GM23338 (cell line): ENCODE data around the gene NUDT16L1. TPM values are rescaled to one million over a fixed set of nuclear protein-coding genes. Genes with fewer than 3 reads are reported as not detected.
A peak's percentile ranks its signal among the peaks of the same experiment; 100 is the strongest.

ENCODE experiments used
- ATAC-seq: fragments of 200-7000 bp; cut with Tn5 transposase; 3 replicates; pipeline ENCODE4 v1.9.1; 2020
- DNase-seq: peaks from one replicate; pipeline ENCODE4 v3.0.0-alpha.2; 2015; ENCODE audit warnings: low spot score
- H2AFZ ChIP-seq: fragments of 200-600 bp; sonication (generic); 2 replicates; pipeline ENCODE4 v1.8.0; 2016; ENCODE audit warnings: antibody characterized with exemption, mild to moderate bottlenecking, moderate library complexity
- H3F3A ChIP-seq: fragments of 200-600 bp; sonication (generic); replicated peaks from 2 replicates; pipeline ENCODE4 v1.8.0; 2017; ENCODE audit warnings: antibody characterized with exemption, mixed run types, low read depth
- H3K27ac ChIP-seq: fragments of 200-600 bp; sonication (generic); 2 replicates; pipeline ENCODE4 v1.6.1; 2016; ENCODE audit warnings: low read depth
- H3K27me3 ChIP-seq: fragments of 200-600 bp; sonication (generic); 2 replicates; pipeline ENCODE4 v1.8.0; 2016; ENCODE audit warnings: mild to moderate bottlenecking, mixed run types, moderate library complexity; ENCODE audit not compliant: insufficient read depth
- H3K36me3 ChIP-seq: fragments of 200-600 bp; sonication (generic); 2 replicates; pipeline ENCODE4 v1.8.0; 2016; ENCODE audit warnings: mild to moderate bottlenecking; ENCODE audit not compliant: insufficient read depth
- H3K4me1 ChIP-seq: fragments of 200-600 bp; sonication (generic); 2 replicates; pipeline ENCODE4 v1.8.0; 2016; ENCODE audit warnings: mild to moderate bottlenecking, moderate library complexity; ENCODE audit not compliant: insufficient read depth
- H3K4me2 ChIP-seq: fragments of 200-600 bp; sonication (generic); 2 replicates; pipeline ENCODE4 v1.7.1; 2017; ENCODE audit warnings: mixed run types
- H3K4me3 ChIP-seq: fragments of 200-600 bp; sonication (generic); 2 replicates; pipeline ENCODE4 v1.6.1; 2016; ENCODE audit warnings: mixed run types
- H3K79me2 ChIP-seq: fragments of 200-600 bp; sonication (generic); replicated peaks from 2 replicates; pipeline ENCODE4 v1.8.0; 2017; ENCODE audit warnings: mild to moderate bottlenecking; ENCODE audit not compliant: insufficient read depth
- H3K9me2 ChIP-seq: fragments of 200-600 bp; sonication (generic); 2 replicates; pipeline ENCODE4 v1.8.0; 2017; ENCODE audit not compliant: insufficient read depth
- H4K20me1 ChIP-seq: fragments of 200-600 bp; sonication (generic); replicated peaks from 2 replicates; pipeline ENCODE4 v1.8.0; 2017; ENCODE audit warnings: mild to moderate bottlenecking; ENCODE audit not compliant: insufficient read depth
- H3K27ac Mint-ChIP-seq: 2 replicates; pipeline ENCODE4 v1.8.0; 2020; ENCODE audit warnings: inconsistent platforms, mild to moderate bottlenecking, moderate library complexity, mixed read lengths
- H3K27me3 Mint-ChIP-seq: 3 replicates; pipeline ENCODE4 v1.8.0; 2022; ENCODE audit warnings: low read depth, mild to moderate bottlenecking, moderate library complexity, mixed read lengths, inconsistent platforms; ENCODE audit not compliant: insufficient read depth, poor library complexity
- H3K36me3 Mint-ChIP-seq: 3 replicates; pipeline ENCODE4 v1.8.0; 2021; ENCODE audit warnings: low read depth, mild to moderate bottlenecking, inconsistent platforms, moderate library complexity, mixed read lengths
- H3K4me1 Mint-ChIP-seq: 3 replicates; pipeline ENCODE4 v1.8.0; 2020; ENCODE audit warnings: mild to moderate bottlenecking, inconsistent platforms, mixed read lengths
- H3K4me3 Mint-ChIP-seq: 3 replicates; pipeline ENCODE4 v1.8.0; 2021; ENCODE audit warnings: moderate library complexity, mild to moderate bottlenecking, inconsistent platforms, mixed read lengths
- H3K9me3 Mint-ChIP-seq: 3 replicates; pipeline ENCODE4 v1.8.0; 2020; ENCODE audit warnings: moderate library complexity, mild to moderate bottlenecking, inconsistent platforms, mixed read lengths
- CREB1 ChIP-seq: fragments of 250-450 bp; sonication (Bioruptor Pico); IDR thresholded peaks from 2 replicates; pipeline ENCODE4 v1.5.0; 2020; ENCODE audit warnings: low read depth, mild to moderate bottlenecking, moderate library complexity
- CTCF ChIP-seq, 2 experiments: fragments of 200-600 bp in 1 of 2; sonication (generic) in 1 of 2; conservative IDR thresholded peaks; 2 replicates each; pipeline versions ENCODE4 v1.5.1 to v1.6.1; 2016 to 2017; ENCODE audit warnings: antibody characterized with exemption in 2 of 2, low read depth in 2 of 2, mild to moderate bottlenecking in 2 of 2, moderate library complexity in 1 of 2
- EZH2 ChIP-seq: fragments of 200-600 bp; sonication (generic); IDR thresholded peaks from one replicate; pipeline ENCODE4 v1.8.0; 2017; ENCODE audit warnings: antibody characterized with exemption, mild to moderate bottlenecking, low read depth; ENCODE audit not compliant: unreplicated experiment
- EZH2phosphoT487 ChIP-seq: fragments of 200-600 bp; sonication (generic); IDR thresholded peaks from one replicate; pipeline ENCODE4 v1.8.1; 2018; ENCODE audit warnings: antibody characterized with exemption; ENCODE audit not compliant: unreplicated experiment
- JUNB ChIP-seq: IDR thresholded peaks from one replicate; pipeline ENCODE4 v1.6.1; 2016; ENCODE audit warnings: antibody characterized with exemption; ENCODE audit not compliant: unreplicated experiment
- NANOG ChIP-seq: IDR thresholded peaks from 2 replicates; pipeline ENCODE4 v1.6.1; 2016; ENCODE audit warnings: antibody characterized with exemption, borderline replicate concordance
- POLR2AphosphoS5 ChIP-seq: IDR thresholded peaks from 2 replicates; pipeline ENCODE4 v1.6.1; 2016; ENCODE audit warnings: antibody characterized with exemption, low read depth
- STAT1 ChIP-seq: IDR thresholded peaks from one replicate; pipeline ENCODE4 v1.6.1; 2016; ENCODE audit warnings: antibody characterized with exemption; ENCODE audit not compliant: unreplicated experiment
- ZNF114 ChIP-seq: fragments of 250-450 bp; sonication (Bioruptor Pico); IDR thresholded peaks from 2 replicates; pipeline ENCODE4 v1.5.0; 2020; ENCODE audit warnings: mild to moderate bottlenecking, moderate library complexity
- ZNF462 ChIP-seq: fragments of 250-450 bp; sonication (Bioruptor Pico); IDR thresholded peaks from 2 replicates; pipeline ENCODE4 v1.5.0; 2020; ENCODE audit warnings: mild to moderate bottlenecking, moderate library complexity
- polyA plus RNA-seq: library from polyadenylated mRNA; unstranded; fragments of >200 nt; fragmentation: Nextera tagmentation; extraction: Ambion mirVana; gene quantifications from 2 replicates; pipeline ENCODE4 v1.2.1, GENCODE V29; 2016
- total RNA-seq: library from RNA; depleted of rRNA; stranded (reverse); fragments of >200 nt; shearing (Covaris generic); gene quantifications from 2 replicates; pipeline ENCODE4 v1.2.3, GENCODE V29; 2014

NUDT16L1 gene
- total and polyA plus RNA-seq, 2 experiments from 2014 or later = 37.1 to 80.4 TPM

- Mint-ChIP-seq H3K4me3 (peak overlapping the region; percentile 58), H3K27ac (peak overlapping the region; percentile 91; the same call in 1 of the 2 replicates), H3K9me3 (no peaks in the 10 kb centered on the region), H3K27me3 (peaks cover 6% of the 10 kb centered on the region), H3K4me1 (peaks cover 36% of the 10 kb centered on the region), H3K36me3 (peaks cover 61% of the 10 kb centered on the region)
- peak; percentile 94 for ATAC-seq
- Histone ChIP-seq H3K9me2 (no peaks in the 10 kb centered on the region), H3K79me2 (peaks cover 26% of the 10 kb centered on the region), H4K20me1 (peaks cover 11% of the 10 kb centered on the region; the same call in 1 of the 2 replicates), H3K27ac (peak overlapping the region; percentile 61; the same call in 1 of the 2 replicates), H3K4me1 (peaks cover 21% of the 10 kb centered on the region), H3K4me3 (no peak overlapping the region), H2AFZ (no peak overlapping the region), H3K4me2 (peak overlapping the region; percentile 75), H3K36me3 (no peaks in the 10 kb centered on the region; the same call in 1 of the 2 replicates), H3F3A (peaks cover 3% of the 10 kb centered on the region; the same call in 1 of the 2 replicates), H3K27me3 (no peaks in the 10 kb centered on the region)
- peak; percentile 71 for DNase-seq
- TF ChIP-seq CTCF (conservative IDR thresholded peaks at IDR 0.05; ENCODE audit: low read depth in 2 of 2) (no peak), STAT1 (no peak)
Measured at GRCh38 chr16:4713663-4714501, 20.5 kb downstream of the NUDT16L1 start.

GRCh38 chr16:4714996-4715395 lies 21.6 kb downstream of the NUDT16L1 start:
- Mint-ChIP-seq H3K9me3 (no peaks in the 10 kb centered on the region), H3K27me3 (peaks cover 3% of the 10 kb centered on the region), H3K4me3 (no peak overlapping the region), H3K36me3 (peaks cover 54% of the 10 kb centered on the region), H3K27ac (no peak overlapping the region), H3K4me1 (peaks cover 42% of the 10 kb centered on the region)
- Histone ChIP-seq H3K27ac (peak overlapping the region; percentile 71), H3K79me2 (peaks cover 24% of the 10 kb centered on the region), H3K4me2 (no peak overlapping the region), H3K4me1 (peaks cover 26% of the 10 kb centered on the region), H3F3A (peaks cover 9% of the 10 kb centered on the region), H3K36me3 (no peaks in the 10 kb centered on the region; the same call in 1 of the 2 replicates), H3K27me3 (no peaks in the 10 kb centered on the region), H4K20me1 (0 out of 2 replicates have a peak, but pooled peaks cover 8% of the 10 kb centered on the region), H3K4me3 (no peak overlapping the region), H2AFZ (no peak overlapping the region), H3K9me2 (no peaks in the 10 kb centered on the region)
- no peak for DNase-seq
- ATAC-seq = no peak
- no peak for TF ChIP-seq ZNF462 (CRISPR knock-in tag)
- TF ChIP-seq JUNB = no peak
- TF ChIP-seq ZNF114 (CRISPR knock-in tag) = no peak
- no peak for TF ChIP-seq EZH2
- TF ChIP-seq NANOG = no peak
- no peak for TF ChIP-seq CTCF (conservative IDR thresholded peaks at IDR 0.05; ENCODE audit: low read depth in 2 of 2)
- TF ChIP-seq POLR2AphosphoS5 = no peak
- TF ChIP-seq CREB1 (CRISPR knock-in tag) = no peak
- no peak for TF ChIP-seq EZH2phosphoT487
